H9 (cell line): ENCODE measurements around the gene RNU1-4. TPM values are rescaled to one million over a fixed set of nuclear protein-coding genes. Genes with fewer than 3 reads are reported as not detected.
"Not testable (repeated sequence)": the region's sequence is repeated elsewhere in the genome, so short reads cannot be mapped to it uniquely, and the experiment has no call there.

Experiments
- DNase-seq: peaks from one replicate; pipeline ENCODE4 v3.0.0-alpha.2; 2017
- H2AFZ ChIP-seq: one replicate; pipeline ENCODE4 v1.6.1; 2013; ENCODE audit warnings: mild to moderate bottlenecking, low read length, control low read depth, moderate library complexity
- H2AK5ac ChIP-seq: 2 replicates; pipeline ENCODE4 v1.6.1; 2013; ENCODE audit warnings: low read length, control low read depth, mixed read lengths; ENCODE audit not compliant: insufficient read length
- H2BK120ac ChIP-seq: one replicate; pipeline ENCODE4 v1.6.1; 2013; ENCODE audit warnings: low read depth, mild to moderate bottlenecking, low read length, control low read depth, inconsistent platforms; ENCODE audit not compliant: poor library complexity, severe bottlenecking
- H2BK12ac ChIP-seq: 2 replicates; pipeline ENCODE4 v1.6.1; 2013; ENCODE audit warnings: low read length, control low read depth, mixed read lengths, low read depth; ENCODE audit not compliant: insufficient read length
- H2BK15ac ChIP-seq: 2 replicates; pipeline ENCODE4 v1.6.1; 2013; ENCODE audit warnings: low read depth, low read length, control low read depth
- H2BK20ac ChIP-seq: one replicate; pipeline ENCODE4 v1.6.1; 2013; ENCODE audit warnings: low read depth, mild to moderate bottlenecking, low read length, control low read depth, inconsistent platforms; ENCODE audit not compliant: poor library complexity, severe bottlenecking
- H2BK5ac ChIP-seq: 2 replicates; pipeline ENCODE4 v1.6.1; 2013; ENCODE audit warnings: low read length, control low read depth, mixed read lengths; ENCODE audit not compliant: insufficient read length
- H3K14ac ChIP-seq: 2 replicates; pipeline ENCODE4 v1.6.1; 2013; ENCODE audit warnings: low read length, control low read depth; ENCODE audit not compliant: insufficient read depth
- H3K18ac ChIP-seq: 2 replicates; pipeline ENCODE4 v1.6.1; 2013; ENCODE audit warnings: low read depth, mild to moderate bottlenecking, mixed read lengths, low read length, control low read depth; ENCODE audit not compliant: insufficient read length
- H3K23ac ChIP-seq: 2 replicates; pipeline ENCODE4 v1.6.1; 2013; ENCODE audit warnings: low read length, control low read depth, mixed read lengths, low read depth; ENCODE audit not compliant: insufficient read length
- H3K23me2 ChIP-seq: 2 replicates; pipeline ENCODE4 v1.6.1; 2013; ENCODE audit warnings: low read depth, mild to moderate bottlenecking, mixed read lengths, low read length, control low read depth; ENCODE audit not compliant: insufficient read length, poor library complexity, severe bottlenecking
- H3K27ac ChIP-seq: 2 replicates; pipeline ENCODE4 v1.5.1; 2013; ENCODE audit warnings: low read length, control low read depth, mixed read lengths, low read depth; ENCODE audit not compliant: insufficient read length
- H3K27me3 ChIP-seq: 2 replicates; pipeline ENCODE4 v1.6.1; 2013; ENCODE audit warnings: low read length, control low read depth, inconsistent platforms; ENCODE audit not compliant: insufficient read depth
- H3K4ac ChIP-seq: 2 replicates; pipeline ENCODE4 v1.6.1; 2013; ENCODE audit warnings: low read depth, mild to moderate bottlenecking, control low read depth, inconsistent platforms, low read length, moderate library complexity
- H3K4me1 ChIP-seq: 2 replicates; pipeline ENCODE4 v1.6.1; 2013; ENCODE audit warnings: low read length, control low read depth, inconsistent platforms; ENCODE audit not compliant: insufficient read depth
- H3K4me2 ChIP-seq: 2 replicates; pipeline ENCODE4 v1.6.1; 2013; ENCODE audit warnings: low read length, control low read depth, mixed read lengths; ENCODE audit not compliant: insufficient read length, insufficient read depth
- H3K56ac ChIP-seq: 2 replicates; pipeline ENCODE4 v1.6.1; 2013; ENCODE audit warnings: low read depth, mild to moderate bottlenecking, mixed read lengths, low read length, control low read depth; ENCODE audit not compliant: insufficient read length
- H3K79me1 ChIP-seq: 2 replicates; pipeline ENCODE4 v1.6.1; 2013; ENCODE audit warnings: low read depth, mild to moderate bottlenecking, moderate library complexity, low read length, control low read depth, inconsistent platforms; ENCODE audit not compliant: insufficient read depth, poor library complexity, severe bottlenecking
- H3K79me2 ChIP-seq: 2 replicates; pipeline ENCODE4 v1.6.1; 2013; ENCODE audit warnings: low read length, control low read depth, inconsistent platforms; ENCODE audit not compliant: insufficient read depth
- H3K9ac ChIP-seq: 2 replicates; pipeline ENCODE4 v1.6.1; 2013; ENCODE audit warnings: low read length, control low read depth, mixed read lengths; ENCODE audit not compliant: insufficient read length; ENCODE audit errors: extremely low read depth
- H3K9me3 ChIP-seq: one replicate; pipeline ENCODE4 v1.6.1; 2013; ENCODE audit warnings: low read depth, low read length, inconsistent platforms; ENCODE audit not compliant: control insufficient read depth
- H3T11ph ChIP-seq: one replicate; pipeline ENCODE4 v1.6.1; 2013; ENCODE audit warnings: mild to moderate bottlenecking, low read length, control low read depth, inconsistent platforms
- H4K20me1 ChIP-seq: one replicate; pipeline ENCODE4 v1.6.1; 2013; ENCODE audit not compliant: control insufficient read depth, insufficient read length, insufficient read depth
- H4K5ac ChIP-seq: 2 replicates; pipeline ENCODE4 v1.6.1; 2013; ENCODE audit warnings: low read depth, mild to moderate bottlenecking, mixed read lengths, low read length, control low read depth; ENCODE audit not compliant: insufficient read length
- H4K8ac ChIP-seq: replicated peaks from 2 replicates; pipeline ENCODE4 v1.6.1; 2013; ENCODE audit warnings: low read length, control low read depth, mixed read lengths, low read depth; ENCODE audit not compliant: insufficient read length
- H4K91ac ChIP-seq: 2 replicates; pipeline ENCODE4 v1.6.1; 2013; ENCODE audit warnings: low read depth, mild to moderate bottlenecking, moderate library complexity, mixed read lengths, low read length, control low read depth; ENCODE audit not compliant: insufficient read length
- H3K27ac Mint-ChIP-seq, 3 experiments: 2 replicates in 2 of 3; 3 replicates in 1 of 3; pipeline ENCODE4 v1.8.0; 2020 to 2021; ENCODE audit warnings: mixed read lengths in 3 of 3, mild to moderate bottlenecking in 1 of 3, moderate library complexity in 1 of 3
- H3K27me3 Mint-ChIP-seq: 2 replicates; pipeline ENCODE4 v1.8.0; 2021; ENCODE audit warnings: low read depth, mild to moderate bottlenecking, moderate library complexity, mixed read lengths
- H3K36me3 Mint-ChIP-seq, 3 experiments: 2 replicates in 2 of 3; 3 replicates in 1 of 3; pipeline ENCODE4 v1.8.0; 2020 to 2021; ENCODE audit warnings: low read depth in 3 of 3, mixed read lengths in 3 of 3; ENCODE audit not compliant: insufficient read depth in 1 of 3
- H3K4me1 Mint-ChIP-seq, 2 experiments: 2 replicates each; pipeline ENCODE4 v1.8.0; 2020; ENCODE audit warnings: mixed read lengths in 2 of 2
- H3K4me3 Mint-ChIP-seq, 2 experiments: 2 replicates in 1 of 2; 3 replicates in 1 of 2; pipeline ENCODE4 v1.8.0; 2020 to 2021; ENCODE audit warnings: mild to moderate bottlenecking in 2 of 2, mixed read lengths in 2 of 2, moderate library complexity in 1 of 2
- H3K9me3 Mint-ChIP-seq, 2 experiments: 2 replicates in 1 of 2; 3 replicates in 1 of 2; pipeline ENCODE4 v1.8.0; 2020; ENCODE audit warnings: mild to moderate bottlenecking in 2 of 2, mixed read lengths in 2 of 2, moderate library complexity in 1 of 2
- WGBS: extraction: QIAGEN DNeasy Blood & Tissue Kit; methylation state at CpG from one replicate; pipeline ENCODE4 v1.1.7; 2013; ENCODE audit warnings: missing lambda C conversion rate, low lambda C conversion rate, mixed read lengths; ENCODE audit not compliant: insufficient read length; ENCODE audit errors: extremely low coverage; 5-methylcytosine and 5-hydroxymethylcytosine counted together
- total RNA-seq: library from RNA; stranded (reverse); gene quantifications from 2 replicates; pipeline ENCODE4 v1.2.1, GENCODE V29; 2021

RNU1-4 gene
- total RNA-seq, 1 experiment from 2014 or later, result 2,051 TPM

DNA sequence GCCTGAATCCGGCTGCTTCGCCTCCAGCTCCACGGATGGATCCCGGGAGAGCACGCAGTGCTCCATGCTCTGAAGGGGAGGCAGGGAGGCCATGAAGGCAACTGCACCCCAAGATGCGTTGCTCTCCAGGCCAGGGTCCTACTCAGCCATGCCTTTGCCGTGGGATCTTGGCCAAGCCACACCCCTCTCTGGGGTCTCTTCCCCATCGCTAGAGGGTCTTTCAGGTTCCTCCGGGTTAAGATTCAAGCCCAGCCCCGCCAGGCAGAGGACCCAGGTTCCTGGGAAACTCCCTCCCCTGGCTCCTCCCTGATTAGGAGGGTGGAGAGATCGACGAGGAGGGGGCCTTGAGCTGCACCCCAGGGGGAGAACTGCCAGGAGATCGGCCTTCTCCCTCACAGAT lies 36.2 kb upstream of the RNU1-4 start:
- H3K79me1 ChIP-seq, result not testable (repeated sequence)

DNA sequence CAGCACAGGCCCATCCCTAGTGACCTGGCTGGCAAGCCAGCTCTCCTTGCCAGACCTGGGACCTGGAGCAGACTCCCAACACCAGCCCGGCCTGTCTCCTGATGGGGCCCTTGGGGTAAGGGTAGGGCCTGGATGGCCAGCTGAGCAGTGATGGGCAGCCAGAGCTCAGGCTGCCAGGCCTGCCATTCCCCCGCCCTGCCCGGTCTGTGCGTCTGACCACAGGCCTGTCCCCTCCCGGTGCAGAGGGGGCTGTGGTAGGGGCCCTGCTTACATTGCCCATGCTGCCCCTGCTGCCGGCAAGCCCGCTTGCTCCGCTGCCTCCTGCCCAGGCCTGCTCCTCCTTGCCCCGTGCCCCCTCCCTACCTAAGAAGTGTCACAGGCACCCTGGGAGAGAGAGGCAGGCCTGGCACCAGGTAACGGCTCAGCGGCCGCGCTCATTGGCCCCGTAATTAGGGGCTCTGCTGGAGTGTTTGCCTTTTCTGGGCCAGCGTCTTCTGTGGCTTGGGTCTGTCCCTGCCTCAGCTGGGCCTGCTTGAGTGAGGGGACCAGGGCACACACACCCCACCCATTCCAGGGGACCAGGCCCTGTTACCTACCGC lies 35.7 kb upstream of the RNU1-4 start:
- not testable (repeated sequence) for H3K27me3 Mint-ChIP-seq, H3K4me1 ChIP-seq, H3K18ac ChIP-seq, H3K79me2 ChIP-seq, H3K4me1 Mint-ChIP-seq, H2BK12ac ChIP-seq, H3K4ac ChIP-seq, H3K4me2 ChIP-seq, H3K27ac ChIP-seq, H3K56ac ChIP-seq, H4K20me1 ChIP-seq, H3K36me3 Mint-ChIP-seq, H4K5ac ChIP-seq, H2BK120ac ChIP-seq, H2AFZ ChIP-seq, H2BK15ac ChIP-seq, H3K23ac ChIP-seq, H3K79me1 ChIP-seq, DNase-seq, H2BK20ac ChIP-seq, H2AK5ac ChIP-seq, H3K27ac Mint-ChIP-seq, H3K4me3 Mint-ChIP-seq, H4K91ac ChIP-seq, H3K14ac ChIP-seq, H3K9ac ChIP-seq, H3K27me3 ChIP-seq, H4K8ac ChIP-seq, H3K23me2 ChIP-seq, H3T11ph ChIP-seq, H3K9me3 Mint-ChIP-seq, H2BK5ac ChIP-seq, H3K9me3 ChIP-seq
- no CpG with 5 or more reads among the region's 16 CpGs for WGBS

More for the DNA sequence above, 36.2 kb upstream of the RNU1-4 start:
- not testable (repeated sequence) for H4K91ac ChIP-seq, H3K9me3 Mint-ChIP-seq, H2AFZ ChIP-seq, H3K23ac ChIP-seq, H2BK15ac ChIP-seq, H3K4me2 ChIP-seq, H3K18ac ChIP-seq, H4K8ac ChIP-seq, H3K79me2 ChIP-seq, H3K27ac ChIP-seq, H3K27me3 Mint-ChIP-seq, H3K27me3 ChIP-seq, H3K4me1 ChIP-seq, H3K4ac ChIP-seq, H2AK5ac ChIP-seq, H3K36me3 Mint-ChIP-seq, H3K9me3 ChIP-seq, H3K14ac ChIP-seq, H2BK5ac ChIP-seq, H3T11ph ChIP-seq, H3K4me3 Mint-ChIP-seq, H3K27ac Mint-ChIP-seq, H3K23me2 ChIP-seq, H4K20me1 ChIP-seq, H4K5ac ChIP-seq, H3K9ac ChIP-seq, H3K56ac ChIP-seq, H2BK12ac ChIP-seq, H2BK20ac ChIP-seq, H3K4me1 Mint-ChIP-seq, DNase-seq, H2BK120ac ChIP-seq
- WGBS, result no CpG with 5 or more reads among the region's 13 CpGs
